Gastroesophageal sphincter (tissue), 3 donors: ENCODE results near the gene PTRHD1.
"Not testable (repeated sequence)": the region's sequence is repeated elsewhere in the genome, so short reads cannot be mapped to it uniquely, and the experiment has no call there.

ENCODE experiments used
- CTCF ChIP-seq, 4 experiments: fragments of 200-600 bp in 2 of 4; fragments of 450-650 bp in 2 of 4; sonication (generic) in 1 of 4; IDR thresholded peaks; one replicate each; pipeline ENCODE4 v1.5.1; 2017 to 2019; ENCODE audit warnings: antibody characterized with exemption in 4 of 4, mild to moderate bottlenecking in 2 of 4, moderate library complexity in 2 of 4
- EP300 ChIP-seq: sonication (generic); formaldehyde crosslinking; IDR thresholded peaks from one replicate; pipeline ENCODE4 v1.6.1; 2017; ENCODE audit warnings: antibody characterized with exemption, mild to moderate bottlenecking
- POLR2A ChIP-seq, 2 donors: fragments of 450-650 bp; IDR thresholded peaks; one replicate each; pipeline ENCODE4 v1.6.1; 2017; ENCODE audit warnings: antibody characterized with exemption in 2 of 2, mild to moderate bottlenecking in 2 of 2, moderate library complexity in 1 of 2
- POLR2AphosphoS5 ChIP-seq: sonication (generic); formaldehyde crosslinking; IDR thresholded peaks from one replicate; pipeline ENCODE4 v1.6.1; 2017; ENCODE audit warnings: antibody characterized with exemption

- not testable (repeated sequence) for TF ChIP-seq CTCF (IDR thresholded peaks at IDR 0.05); POLR2AphosphoS5; EP300; POLR2A (IDR thresholded peaks at IDR 0.05)
These were observed 42.2 kb upstream of the PTRHD1 start for GRCh38 chr2:24835411-24835810.
